Type B pancreatic cell (in vitro differentiated cells): ENCODE results near the gene UBQLNL. TPM values are rescaled to one million over a fixed set of nuclear protein-coding genes. Genes with fewer than 3 reads are reported as not detected.

Experiments
- DNase-seq: peaks from one replicate; pipeline ENCODE4 v3.0.0; 2021; ENCODE audit warnings: mixed read lengths; ENCODE audit not compliant: unreplicated experiment; ENCODE audit errors: extremely low spot score
- H3K27ac Mint-ChIP-seq: 2 replicates; pipeline ENCODE4 v1.8.0; 2021; ENCODE audit warnings: mild to moderate bottlenecking, mixed read lengths
- H3K27me3 Mint-ChIP-seq: 2 replicates; pipeline ENCODE4 v1.8.0; 2021; ENCODE audit warnings: mixed read lengths
- H3K36me3 Mint-ChIP-seq: 2 replicates; pipeline ENCODE4 v1.8.0; 2021; ENCODE audit warnings: mixed read lengths
- H3K4me1 Mint-ChIP-seq: one replicate; pipeline ENCODE4 v1.8.0; 2021; ENCODE audit warnings: mixed read lengths; ENCODE audit not compliant: unreplicated experiment
- H3K4me3 Mint-ChIP-seq: 2 replicates; pipeline ENCODE4 v1.8.0; 2021; ENCODE audit warnings: mild to moderate bottlenecking, mixed read lengths
- H3K9me3 Mint-ChIP-seq: 2 replicates; pipeline ENCODE4 v1.8.0; 2021; ENCODE audit warnings: mixed read lengths
- CTCF ChIP-seq: fragments of 200-600 bp; sonication (generic); conservative IDR thresholded peaks from 2 replicates; pipeline ENCODE4 v1.5.0; 2021; ENCODE audit warnings: antibody characterized with exemption, mild to moderate bottlenecking
- total RNA-seq: library from RNA; stranded (reverse); gene quantifications from 2 replicates; pipeline ENCODE4 v1.2.1, GENCODE V29; 2021; ENCODE audit warnings: low replicate concordance

UBQLNL gene
- total RNA-seq, 1 donor from 2014 or later, result 0.39 TPM

GRCh38 chr11:5524756-5525155 is 8.3 kb upstream of the UBQLNL start:
- TF ChIP-seq CTCF, result no peak
- Mint-ChIP-seq H3K4me3 (no peak overlapping the region), H3K27ac (no peak overlapping the region), H3K9me3 (no peaks in the 10 kb centered on the region), H3K36me3 (no peaks in the 10 kb centered on the region), H3K27me3 (peaks cover 3% of the 10 kb centered on the region), H3K4me1 (no peaks in the 10 kb centered on the region)
- DNase-seq, result no peak

- Mint-ChIP-seq H3K9me3 (no peaks in the 10 kb centered on the region), H3K27ac (no peak overlapping the region), H3K27me3 (peaks cover 3% of the 10 kb centered on the region), H3K4me1 (no peaks in the 10 kb centered on the region), H3K36me3 (no peaks in the 10 kb centered on the region), H3K4me3 (no peak overlapping the region)
- no peak for DNase-seq
- TF ChIP-seq CTCF, result no peak
Observed at GRCh38 chr11:5522308-5522707, 5.8 kb upstream of the UBQLNL start.

GRCh38 chr11:5521540-5521939 is 5.0 kb upstream of the UBQLNL start:
- H3K4me1 Mint-ChIP-seq, result no peaks in the 10 kb centered on the region
- no peaks in the 10 kb centered on the region for H3K9me3 Mint-ChIP-seq
- peaks cover under 1% of the 10 kb centered on the region for H3K27me3 Mint-ChIP-seq
- no peaks in the 10 kb centered on the region for H3K36me3 Mint-ChIP-seq
- no peak for TF ChIP-seq CTCF
- no peak for DNase-seq
- no peak overlapping the region for H3K4me3 Mint-ChIP-seq
- no peak overlapping the region for H3K27ac Mint-ChIP-seq

- DNase-seq, result no peak
- H3K4me3 Mint-ChIP-seq, result no peak overlapping the region
- no peaks in the 10 kb centered on the region for H3K36me3 Mint-ChIP-seq
- no peak for TF ChIP-seq CTCF
- peaks cover 4% of the 10 kb centered on the region for H3K27me3 Mint-ChIP-seq
- H3K27ac Mint-ChIP-seq, result no peak overlapping the region
- H3K9me3 Mint-ChIP-seq, result no peaks in the 10 kb centered on the region
- H3K4me1 Mint-ChIP-seq, result no peaks in the 10 kb centered on the region
Observed at GRCh38 chr11:5514841-5515240, 1.7 kb downstream of the UBQLNL start.

GRCh38 chr11:5509803-5510202 is 6.7 kb downstream of the UBQLNL start, which contains the start of gene UBQLN3:
Gene UBQLN3, minus strand, starts transcription at chr11:5509957. Its CDS starts 399 bp downstream, at chr11:5509558.
- H3K27me3 Mint-ChIP-seq, result peaks cover 10% of the 10 kb centered on the region
- no peak for TF ChIP-seq CTCF
- DNase-seq, result no peak
- no peaks in the 10 kb centered on the region for H3K9me3 Mint-ChIP-seq
- H3K4me1 Mint-ChIP-seq, result no peaks in the 10 kb centered on the region
- no peak within 1 kb of the TSS for H3K27ac Mint-ChIP-seq
- no peak within 1 kb of the TSS for H3K4me3 Mint-ChIP-seq
- H3K36me3 Mint-ChIP-seq, result no peaks in the 10 kb centered on the region

- no peak for TF ChIP-seq CTCF
- H3K36me3 Mint-ChIP-seq, result no peaks in the 10 kb centered on the region
Observed at GRCh38 chr11:5508605-5509004, 7.9 kb downstream of the UBQLNL start.

More at GRCh38 chr11:5508605-5509004, 7.9 kb downstream of the UBQLNL start:
- H3K9me3 Mint-ChIP-seq, result no peaks in the 10 kb centered on the region
- H3K4me3 Mint-ChIP-seq, result no peak overlapping the region
- DNase-seq, result no peak
- no peaks in the 10 kb centered on the region for H3K4me1 Mint-ChIP-seq
- peaks cover 10% of the 10 kb centered on the region for H3K27me3 Mint-ChIP-seq
- no peak overlapping the region for H3K27ac Mint-ChIP-seq
